SK-N-SH (cell line): ENCODE measurements around the gene SLC17A7. TPM values are rescaled to one million over a fixed set of nuclear protein-coding genes. Genes with fewer than 3 reads are reported as not detected.

Experiments used
- CTCF ChIA-PET: fragments of 300-600, 350-600 bp; formaldehyde crosslinking; extraction: SDS; loops from one replicate; lab custom pipeline; 2021; lab: Yijun Ruan, JAX
- POLR2A ChIA-PET: fragments of 350-600 bp; sonication (Branson Sonifier 250); formaldehyde crosslinking; extraction: SDS; loops from one replicate; lab custom pipeline; 2020; ENCODE audit warnings: antibody characterized with exemption, inconsistent platforms; lab: Yijun Ruan, JAX
- DNase-seq: peaks from one replicate; pipeline ENCODE4 v3.0.0; 2012
- H2AFZ ChIP-seq: fragments of 200-600 bp; sonication (generic); 2 replicates; pipeline ENCODE4 v1.8.1; 2016; ENCODE audit warnings: antibody characterized with exemption, mild to moderate bottlenecking, low read depth
- H3F3A ChIP-seq: fragments of 200-600 bp; sonication (generic); replicated peaks from 2 replicates; pipeline ENCODE3; 2016; ENCODE audit warnings: antibody characterized with exemption, mild to moderate bottlenecking; ENCODE audit not compliant: insufficient read depth
- H3K27ac ChIP-seq, 2 experiments: fragments of 200-500 bp in 1 of 2; fragments of 200-600 bp in 1 of 2; sonication (Bioruptor generic) in 1 of 2; sonication (generic), shearing (Covaris generic) in 1 of 2; 2 replicates each; pipeline versions ENCODE4 v1.5.1 to v1.6.1; 2014 to 2016; ENCODE audit warnings: low read depth in 2 of 2, inconsistent platforms in 1 of 2, low read length in 1 of 2, mild to moderate bottlenecking in 1 of 2, mixed read lengths in 1 of 2
- H3K27me3 ChIP-seq: fragments of 200-600 bp; sonication (generic), shearing (Covaris generic); 2 replicates; pipeline ENCODE4 v1.6.1; 2016; ENCODE audit warnings: mixed run types; ENCODE audit not compliant: insufficient read depth
- H3K36me3 ChIP-seq, 2 experiments: fragments of 200-500 bp in 1 of 2; fragments of 200-600 bp in 1 of 2; sonication (Bioruptor generic) in 1 of 2; sonication (generic) in 1 of 2; replicated peaks in 1 of 2; 2 replicates each; pipeline versions ENCODE3 to v1.5.1; 2014 to 2016; ENCODE audit warnings: low read length in 1 of 2, mild to moderate bottlenecking in 1 of 2; ENCODE audit not compliant: insufficient read depth in 2 of 2, control insufficient read depth in 1 of 2
- H3K4me1 ChIP-seq, 2 experiments: fragments of 200-500 bp in 1 of 2; fragments of 200-600 bp in 1 of 2; sonication (Bioruptor generic) in 1 of 2; sonication (generic), shearing (Covaris generic) in 1 of 2; 2 replicates each; pipeline versions ENCODE4 v1.5.1 to v1.6.1; 2014 to 2016; ENCODE audit warnings: low read depth in 1 of 2, low read length in 1 of 2, mixed run types in 1 of 2; ENCODE audit not compliant: insufficient read depth in 2 of 2, control insufficient read depth in 1 of 2
- H3K4me2 ChIP-seq: fragments of 200-600 bp; sonication (generic), shearing (Covaris generic); 2 replicates; pipeline ENCODE4 v1.6.1; 2017; ENCODE audit warnings: mixed run types
- H3K4me3 ChIP-seq, 2 experiments: fragments of 200-500 bp in 1 of 2; fragments of 200-600 bp in 1 of 2; sonication (Bioruptor generic) in 1 of 2; sonication (generic), shearing (Covaris generic) in 1 of 2; 2 replicates each; pipeline versions ENCODE4 v1.5.1 to v1.8.1; 2014 to 2016; ENCODE audit warnings: low read depth in 2 of 2, inconsistent platforms in 1 of 2, low read length in 1 of 2, mild to moderate bottlenecking in 1 of 2, mixed read lengths in 1 of 2, moderate library complexity in 1 of 2
- H3K79me2 ChIP-seq: fragments of 200-600 bp; sonication (generic); 2 replicates; pipeline ENCODE4 v1.8.1; 2017; ENCODE audit warnings: mild to moderate bottlenecking; ENCODE audit not compliant: insufficient read depth
- H3K9ac ChIP-seq: fragments of 200-600 bp; sonication (generic); 2 replicates; pipeline ENCODE4 v1.6.1; 2017; ENCODE audit warnings: mixed run types
- H3K9me2 ChIP-seq: fragments of 200-600 bp; sonication (generic); 2 replicates; pipeline ENCODE4 v1.6.1; 2017; ENCODE audit warnings: mixed run types
- H3K9me3 ChIP-seq: fragments of 200-600 bp; sonication (generic); 2 replicates; pipeline ENCODE4 v1.6.1; 2017; ENCODE audit warnings: mixed run types, mild to moderate bottlenecking, moderate library complexity
- H4K20me1 ChIP-seq: fragments of 200-600 bp; sonication (generic); 2 replicates; pipeline ENCODE4 v1.6.1; 2017; ENCODE audit warnings: mild to moderate bottlenecking, mixed run types; ENCODE audit not compliant: insufficient read depth
- EZH2phosphoT487 ChIP-seq: fragments of 200-600 bp; sonication (generic); IDR thresholded peaks from 2 replicates; pipeline ENCODE4 v1.6.1; 2017; ENCODE audit warnings: low read depth, mixed run types, mild to moderate bottlenecking, antibody characterized with exemption, moderate library complexity, borderline replicate concordance
- FOXM1 ChIP-seq: IDR thresholded peaks from 2 replicates; pipeline ENCODE4 v1.4.0; 2012; ENCODE audit warnings: low read depth, mild to moderate bottlenecking
- GATA2 ChIP-seq: sonication (generic); formaldehyde crosslinking; IDR thresholded peaks from 2 replicates; pipeline ENCODE4 v1.5.0; 2020; ENCODE audit warnings: mild to moderate bottlenecking, missing genetic modification reagents
- IRF3 ChIP-seq: fragments of 150-350 bp; IDR thresholded peaks from 2 replicates; pipeline ENCODE4 v1.6.1; 2016; ENCODE audit warnings: mild to moderate bottlenecking, low read depth, low read length
- JUND ChIP-seq: IDR thresholded peaks from 2 replicates; pipeline ENCODE4 v1.4.0; 2012
- NFIC ChIP-seq: IDR thresholded peaks from 2 replicates; pipeline ENCODE4 v1.4.0; 2012; ENCODE audit warnings: borderline replicate concordance
- NRF1 ChIP-seq: IDR thresholded peaks from 2 replicates; pipeline ENCODE4 v1.6.1; 2012; ENCODE audit warnings: low read depth, mild to moderate bottlenecking, low read length
- PBX3 ChIP-seq: IDR thresholded peaks from 2 replicates; pipeline ENCODE4; 2012
- RXRA ChIP-seq: IDR thresholded peaks from 2 replicates; pipeline ENCODE4 v1.4.0; 2012; ENCODE audit warnings: low read depth, mild to moderate bottlenecking, borderline replicate concordance
- SIN3A ChIP-seq: IDR thresholded peaks from 2 replicates; pipeline ENCODE4 v1.6.1; 2012; ENCODE audit warnings: low read depth, mild to moderate bottlenecking, low read length, moderate library complexity, borderline replicate concordance
- SMC3 ChIP-seq: IDR thresholded peaks from 2 replicates; pipeline ENCODE4 v1.6.1; 2012; ENCODE audit warnings: low read depth, low read length, improper control_type of control experiment
- TAF1 ChIP-seq: IDR thresholded peaks from 2 replicates; pipeline ENCODE4 v1.6.1; 2012; ENCODE audit warnings: low read depth, mild to moderate bottlenecking, low read length, moderate library complexity, borderline replicate concordance
- TEAD4 ChIP-seq: IDR thresholded peaks from 2 replicates; pipeline ENCODE4 v1.4.0; 2012; ENCODE audit warnings: mild to moderate bottlenecking, borderline replicate concordance; ENCODE audit not compliant: insufficient read depth
- USF1 ChIP-seq: IDR thresholded peaks from 2 replicates; pipeline ENCODE4 v1.4.0; 2012; ENCODE audit warnings: low read depth, borderline replicate concordance
- YY1 ChIP-seq: IDR thresholded peaks from 2 replicates; pipeline ENCODE4 v1.4.0; 2012; ENCODE audit warnings: low read depth, mild to moderate bottlenecking
- WGBS: methylation state at CpG from one replicate; pipeline ENCODE4 v1.1.6; 2017; ENCODE audit warnings: low lambda C conversion rate; 5-methylcytosine and 5-hydroxymethylcytosine counted together
- polyA plus RNA-seq, 3 experiments: library from polyadenylated mRNA; depleted of rRNA; stranded (reverse); fragments of >200 nt; gene quantifications; 2 replicates each; pipeline ENCODE4 v1.2.3, GENCODE V29; 2012
- TF ChIP-seq, protein P1 (sequence below): fragments of 150-350 bp; IDR thresholded peaks from 2 replicates; pipeline ENCODE4 v1.6.1; 2017; ENCODE audit warnings: antibody characterized with exemption, low read length, low read depth, borderline replicate concordance
- TF ChIP-seq, protein P2 (sequence below): IDR thresholded peaks from 2 replicates; pipeline ENCODE4 v1.4.0; 2012; ENCODE audit warnings: low read depth

Gene SLC17A7
- polyA plus RNA-seq, 1 of the 3 experiments (the other 2 are of a cell fraction): 0.59 TPM

GRCh38 chr19:49486232-49486631 is 44.9 kb upstream of the SLC17A7 start:
- WGBS: 85% methylated on average over 7 of the region's 7 CpGs
- ChIA-PET POLR2A (no interaction called here), CTCF (no interaction called here)

GRCh38 chr19:49481020-49481683 is 39.8 kb upstream of the SLC17A7 start:
- ChIA-PET POLR2A (interaction anchor here (0.7 kb wide), 1 partner anchor 1278 kb away, joined by 3 read pairs; no protein-coding TSS in a partner anchor), CTCF (no interaction called here)
- H3K27me3 ChIP-seq: no peaks in the 10 kb centered on the region

More at GRCh38 chr19:49486232-49486631, 44.9 kb upstream of the SLC17A7 start:
- Histone ChIP-seq H3F3A (peaks cover 32% of the 10 kb centered on the region), H2AFZ (peak overlapping the region; percentile 86; the same call in 1 of the 2 replicates), H3K9me2 (no peaks in the 10 kb centered on the region), H3K27ac (no peak overlapping the region), H3K36me3 (peaks cover 18 to 34% of the 10 kb centered on the region in 2 experiments), H3K9ac (no peak overlapping the region), H3K4me1 (peaks cover 0 to 21% of the 10 kb centered on the region in 2 experiments; a peak in 1 of 4 replicates)
- no peak for DNase-seq
- TF ChIP-seq IRF3 (no peak), EZH2phosphoT487 (no peak), NFIC (no peak), SMC3 (no peak), GATA2 (CRISPR knock-in tag) (no peak), RXRA (no peak), USF1 (no peak), FOXM1 (no peak)
- TF ChIP-seq, protein P1, sequence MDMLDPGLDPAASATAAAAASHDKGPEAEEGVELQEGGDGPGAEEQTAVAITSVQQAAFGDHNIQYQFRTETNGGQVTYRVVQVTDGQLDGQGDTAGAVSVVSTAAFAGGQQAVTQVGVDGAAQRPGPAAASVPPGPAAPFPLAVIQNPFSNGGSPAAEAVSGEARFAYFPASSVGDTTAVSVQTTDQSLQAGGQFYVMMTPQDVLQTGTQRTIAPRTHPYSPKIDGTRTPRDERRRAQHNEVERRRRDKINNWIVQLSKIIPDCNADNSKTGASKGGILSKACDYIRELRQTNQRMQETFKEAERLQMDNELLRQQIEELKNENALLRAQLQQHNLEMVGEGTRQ: no peak
- TF ChIP-seq, protein P2, sequence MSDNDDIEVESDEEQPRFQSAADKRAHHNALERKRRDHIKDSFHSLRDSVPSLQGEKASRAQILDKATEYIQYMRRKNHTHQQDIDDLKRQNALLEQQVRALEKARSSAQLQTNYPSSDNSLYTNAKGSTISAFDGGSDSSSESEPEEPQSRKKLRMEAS: no peak
- TF ChIP-seq, all 33 proteins: peak for 0
- H3K9me3 ChIP-seq: no peaks in the 10 kb centered on the region
- peaks cover 32% of the 10 kb centered on the region for H4K20me1 ChIP-seq
- H3K27me3 ChIP-seq: no peaks in the 10 kb centered on the region
- no peak overlapping the region for H3K4me3 ChIP-seq
- peaks cover 38% of the 10 kb centered on the region for H3K79me2 ChIP-seq
- H3K4me2 ChIP-seq: no peak overlapping the region

More at GRCh38 chr19:49481020-49481683, 39.8 kb upstream of the SLC17A7 start:
- Histone ChIP-seq H3F3A (peaks cover 3% of the 10 kb centered on the region), H3K9me2 (no peaks in the 10 kb centered on the region), H3K27ac (no peak overlapping the region), H3K9me3 (no peaks in the 10 kb centered on the region), H3K4me3 (no peak overlapping the region), H3K4me2 (no peak overlapping the region), H3K9ac (no peak overlapping the region), H3K79me2 (no peaks in the 10 kb centered on the region), H2AFZ (no peak overlapping the region), H4K20me1 (no peaks in the 10 kb centered on the region), H3K36me3 (no peaks in the 10 kb centered on the region), H3K4me1 (no peaks in the 10 kb centered on the region; a peak in 1 of 4 replicates)
- DNase-seq: no peak
- TF ChIP-seq NRF1 (no peak), GATA2 (CRISPR knock-in tag) (no peak), TAF1 (no peak), YY1 (no peak), PBX3 (no peak), SMC3 (no peak), JUND (no peak), SIN3A (no peak), TEAD4 (no peak)
- TF ChIP-seq, protein P1: no peak
- TF ChIP-seq, protein P2: no peak
- 93% methylated on average over 6 of the region's 7 CpGs for WGBS
